ENCODE measurements around the gene GLI3.

DNA sequence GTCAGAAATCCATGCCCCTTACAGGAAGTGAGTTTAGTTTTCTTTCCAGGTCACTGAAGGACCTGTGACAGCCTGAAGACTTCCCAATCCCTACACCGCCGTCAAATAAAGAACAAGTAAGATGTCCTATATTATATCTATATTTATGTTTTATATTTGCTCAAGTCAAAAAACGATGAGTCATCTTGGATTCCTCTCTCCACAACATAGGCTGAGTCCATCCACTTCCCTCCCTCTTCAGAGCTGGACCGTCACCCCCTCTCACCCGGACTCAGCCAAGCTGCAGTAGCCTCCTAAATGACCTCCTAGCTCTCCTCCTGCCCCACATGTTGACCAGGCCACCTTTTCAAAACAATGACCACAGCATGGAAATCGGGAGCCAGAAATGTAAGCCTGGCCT, 53.5 kb downstream of the GLI3 start:
- no peak for TF ChIP-seq TAF1 (IDR thresholded peaks at IDR 0.05; ENCODE audit: low read depth, low read length)
- TF ChIP-seq POLR2A (IDR thresholded peaks at IDR 0.05; ENCODE audit: low read depth, low read length): no peak
- TF ChIP-seq POLR2AphosphoS5 (IDR thresholded peaks at IDR 0.05; ENCODE audit: low read depth, low read length): no peak
- TF ChIP-seq SPI1 (IDR thresholded peaks at IDR 0.05; ENCODE audit: low read depth, low read length): no peak
- no peak for TF ChIP-seq PAX5 (IDR thresholded peaks at IDR 0.05; ENCODE audit: insufficient read depth, low read length, severe bottlenecking)
